ENCODE results near the gene MYL2.

DNA sequence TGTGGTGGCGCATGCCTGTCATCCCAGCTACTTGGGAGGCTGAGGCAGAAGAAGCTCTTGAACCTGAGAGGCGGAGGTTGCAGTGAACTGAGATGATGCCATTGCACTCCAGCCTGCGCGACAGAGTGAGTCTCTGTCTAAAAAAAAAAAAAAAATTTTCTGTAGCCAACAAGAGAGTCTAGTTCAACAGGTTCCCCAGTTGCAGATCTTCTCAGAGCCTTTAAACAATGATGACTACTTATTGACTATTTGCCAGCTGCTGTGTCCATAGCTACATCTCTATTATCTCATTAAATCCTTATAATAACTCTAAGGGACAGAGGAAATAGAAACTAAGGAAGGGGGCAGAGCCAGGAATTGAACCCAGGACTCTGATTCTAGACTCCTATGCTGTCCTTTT, 15.2 kb upstream of the MYL2 start:
- TF ChIP-seq, protein P1, sequence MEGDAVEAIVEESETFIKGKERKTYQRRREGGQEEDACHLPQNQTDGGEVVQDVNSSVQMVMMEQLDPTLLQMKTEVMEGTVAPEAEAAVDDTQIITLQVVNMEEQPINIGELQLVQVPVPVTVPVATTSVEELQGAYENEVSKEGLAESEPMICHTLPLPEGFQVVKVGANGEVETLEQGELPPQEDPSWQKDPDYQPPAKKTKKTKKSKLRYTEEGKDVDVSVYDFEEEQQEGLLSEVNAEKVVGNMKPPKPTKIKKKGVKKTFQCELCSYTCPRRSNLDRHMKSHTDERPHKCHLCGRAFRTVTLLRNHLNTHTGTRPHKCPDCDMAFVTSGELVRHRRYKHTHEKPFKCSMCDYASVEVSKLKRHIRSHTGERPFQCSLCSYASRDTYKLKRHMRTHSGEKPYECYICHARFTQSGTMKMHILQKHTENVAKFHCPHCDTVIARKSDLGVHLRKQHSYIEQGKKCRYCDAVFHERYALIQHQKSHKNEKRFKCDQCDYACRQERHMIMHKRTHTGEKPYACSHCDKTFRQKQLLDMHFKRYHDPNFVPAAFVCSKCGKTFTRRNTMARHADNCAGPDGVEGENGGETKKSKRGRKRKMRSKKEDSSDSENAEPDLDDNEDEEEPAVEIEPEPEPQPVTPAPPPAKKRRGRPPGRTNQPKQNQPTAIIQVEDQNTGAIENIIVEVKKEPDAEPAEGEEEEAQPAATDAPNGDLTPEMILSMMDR (optimal IDR thresholded peaks at IDR 0.05 in 1 of 3, IDR thresholded peaks at IDR 0.05 in 1 of 3, conservative IDR thresholded peaks at IDR 0.05 in 1 of 3; ENCODE audit: extremely low read depth in 1 of 3, insufficient read depth in 2 of 3, low read length in 3 of 3) = no peak
- TF ChIP-seq EZH2 (IDR thresholded peaks at IDR 0.05; ENCODE audit: low read length) = no peak
